ENCODE measurements around the gene CLEC16A.
"Not testable (repeated sequence)": the region's sequence is repeated elsewhere in the genome, so short reads cannot be mapped to it uniquely, and the experiment has no call there.

Gene CLEC16A

GRCh38 chr16:10926094-10926493, 18.3 kb upstream of the CLEC16A start:
- DNase-seq, result no peak

- no peak for DNase-seq
Observed at GRCh38 chr16:10926867-10927266, 17.5 kb upstream of the CLEC16A start.

GRCh38 chr16:10927497-10928112, 16.8 kb upstream of the CLEC16A start:
- DNase-seq, result no peak

GRCh38 chr16:10929097-10929496, 15.3 kb upstream of the CLEC16A start:
- DNase-seq, result not testable (repeated sequence)

- no peak for DNase-seq
Observed at GRCh38 chr16:10929853-10930754, 14.3 kb upstream of the CLEC16A start.

- DNase-seq, result no peak
Observed at GRCh38 chr16:10930755-10931093, 13.6 kb upstream of the CLEC16A start.

- no peak for DNase-seq
Observed at GRCh38 chr16:10931134-10931533, 13.2 kb upstream of the CLEC16A start.

- DNase-seq, result no peak
Observed at GRCh38 chr16:10931977-10932632, 12.3 kb upstream of the CLEC16A start.

- no peak for DNase-seq
Observed at GRCh38 chr16:10932959-10933710, 11.2 kb upstream of the CLEC16A start.

GRCh38 chr16:10933865-10934264, 10.5 kb upstream of the CLEC16A start:
- no peak for DNase-seq

- no peak for DNase-seq
Observed at GRCh38 chr16:10934325-10935107, 9.8 kb upstream of the CLEC16A start.

GRCh38 chr16:10935226-10935915, 9.0 kb upstream of the CLEC16A start:
- DNase-seq, result no peak

GRCh38 chr16:10936272-10936984, 7.9 kb upstream of the CLEC16A start:
- DNase-seq, result no peak

GRCh38 chr16:10937068-10937859, 7.1 kb upstream of the CLEC16A start:
- DNase-seq, result no peak

GRCh38 chr16:10938321-10938720, 6.0 kb upstream of the CLEC16A start:
- DNase-seq, result no peak

- DNase-seq, result no peak
Observed at GRCh38 chr16:10938796-10939648, 5.3 kb upstream of the CLEC16A start.

GRCh38 chr16:10939649-10940234, 4.6 kb upstream of the CLEC16A start:
- DNase-seq, result no peak

GRCh38 chr16:10940501-10941079, 3.8 kb upstream of the CLEC16A start:
- DNase-seq, result no peak
